Measurements from ENCODE around the gene SPCS1.
A peak's percentile ranks its signal among the peaks of the same experiment; 100 is the strongest.
"Not testable (repeated sequence)": the region's sequence is repeated elsewhere in the genome, so short reads cannot be mapped to it uniquely, and the experiment has no call there.

SPCS1 gene

GRCh38 chr3:52705688-52706686 is at the start of gene SPCS1, which contains the start of gene GLT8D1:
Gene SPCS1, plus strand, starts transcription at chr3:52706106. Its CDS starts 141 bp downstream, at chr3:52706247.
Gene GLT8D1, minus strand, starts transcription at chr3:52705791. Its CDS starts 5,331 bp downstream, at chr3:52700460.
- peak; percentile 90 for DNase-seq

GRCh38 chr3:52660046-52660445 is 45.9 kb upstream of the SPCS1 start:
- no peak for DNase-seq

GRCh38 chr3:52663098-52663497 is 42.8 kb upstream of the SPCS1 start:
- DNase-seq = no peak

- no peak for DNase-seq
These were observed 35.0 kb upstream of the SPCS1 start for GRCh38 chr3:52670621-52671521.

DNA sequence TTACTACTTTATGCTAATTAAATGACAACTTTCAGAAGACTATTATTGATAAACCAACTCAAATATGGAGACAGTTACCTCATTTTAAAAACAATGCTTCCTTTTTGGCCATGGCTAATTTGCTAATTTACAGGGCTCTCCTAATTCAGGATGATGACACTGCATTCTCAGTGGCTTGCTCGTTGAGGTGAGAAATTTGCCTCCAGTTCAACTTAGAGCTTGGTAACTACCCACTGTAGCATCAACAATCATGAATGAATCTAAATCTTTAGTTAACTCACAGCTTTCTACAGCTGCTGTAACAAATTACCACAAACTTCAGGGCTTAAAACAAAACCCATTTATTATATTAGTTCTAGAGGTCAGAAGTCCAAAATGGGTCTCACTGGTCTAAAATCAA is 34.2 kb upstream of the SPCS1 start:
- DNase-seq = no peak

GRCh38 chr3:52676201-52676600 is 29.7 kb upstream of the SPCS1 start:
- not testable (repeated sequence) for DNase-seq

GRCh38 chr3:52678265-52679198 is 27.4 kb upstream of the SPCS1 start:
- no peak for DNase-seq

- no peak for DNase-seq
These were observed 26.7 kb upstream of the SPCS1 start for GRCh38 chr3:52679199-52679538.

DNA sequence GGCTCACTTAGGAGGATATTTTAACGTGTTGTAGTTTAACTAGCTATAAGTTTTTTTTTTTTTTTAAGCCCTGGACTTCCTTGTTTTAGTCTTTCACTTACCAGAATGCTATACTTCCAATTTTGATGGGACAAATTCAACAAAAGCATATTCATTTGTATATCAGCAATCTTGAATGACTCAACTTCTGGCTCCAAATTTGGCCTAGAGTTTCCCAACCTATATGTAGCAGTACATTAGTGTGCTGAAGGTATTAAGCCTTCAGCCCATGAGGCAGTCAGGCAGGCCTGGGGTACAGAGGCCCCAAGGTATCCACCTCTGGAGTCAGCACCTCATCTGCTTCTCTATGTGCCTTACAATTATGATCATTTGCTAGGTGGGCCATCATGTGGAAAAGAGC is 26.1 kb upstream of the SPCS1 start:
- no peak for DNase-seq

DNA sequence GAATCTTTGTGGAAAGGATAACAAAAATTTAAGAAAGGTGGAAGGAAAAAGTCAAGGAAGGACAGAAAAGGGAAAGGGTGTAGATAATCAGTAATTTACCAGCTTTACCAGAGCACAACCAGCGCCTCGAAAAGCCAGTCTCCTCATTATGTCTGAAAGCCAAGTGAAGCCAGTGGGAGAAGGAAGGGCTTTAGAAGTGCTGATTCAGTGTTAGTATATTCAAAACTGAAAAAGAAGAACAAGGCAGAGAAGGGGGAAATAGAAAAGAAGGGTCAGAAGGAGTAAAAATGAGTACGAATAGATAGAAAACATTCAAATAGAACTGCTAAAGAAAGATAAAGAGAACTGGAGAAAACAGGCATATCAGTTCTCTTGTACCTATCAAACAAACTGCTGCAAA is 24.3 kb upstream of the SPCS1 start:
- no peak for DNase-seq

- DNase-seq = peak; percentile 37
These were observed 23.9 kb upstream of the SPCS1 start for GRCh38 chr3:52682016-52682415.

DNA sequence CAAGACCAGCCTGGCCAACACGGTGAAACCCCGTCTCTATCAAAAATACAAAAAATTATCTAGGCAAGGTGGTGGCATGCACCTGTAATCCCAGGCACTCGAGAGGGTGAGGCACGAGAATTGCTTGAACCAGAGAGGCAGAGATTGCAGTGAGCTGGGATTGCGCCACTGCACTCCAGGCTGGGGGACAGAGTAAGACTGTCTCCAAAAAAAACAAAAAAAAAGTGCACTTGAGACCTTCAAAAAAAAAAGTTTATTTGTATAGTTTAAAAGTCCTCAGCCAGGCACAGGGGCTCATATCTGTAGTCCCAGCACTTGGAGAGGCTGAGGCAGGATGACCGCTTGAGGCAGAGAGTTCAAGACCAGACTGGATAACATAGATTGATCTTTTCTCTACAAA is 22.3 kb upstream of the SPCS1 start:
- DNase-seq = no peak

GRCh38 chr3:52684184-52684583 is 21.7 kb upstream of the SPCS1 start:
- no peak for DNase-seq

DNA sequence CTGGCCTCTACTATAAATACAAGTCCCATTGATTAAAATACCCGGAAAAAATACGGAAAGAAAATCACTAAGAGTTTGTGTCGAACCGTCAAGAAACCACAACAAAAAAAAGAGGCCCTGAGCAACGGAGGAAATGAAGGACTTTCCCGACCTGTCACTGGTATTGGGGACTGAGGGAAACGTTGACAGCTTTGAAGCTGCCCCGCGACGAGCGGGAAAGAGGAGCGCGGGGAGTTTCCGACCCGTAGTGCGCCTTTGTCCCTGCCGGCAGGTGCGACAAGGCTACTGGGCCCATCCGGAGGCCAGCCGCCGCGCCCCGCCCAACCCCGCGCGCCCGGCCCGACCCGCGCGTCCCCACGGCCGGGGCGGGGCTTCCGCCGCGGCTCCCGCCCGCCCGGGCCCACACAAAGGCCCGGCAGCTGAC is 20.6 kb upstream of the SPCS1 start:
- DNase-seq = peak; percentile 87

DNA sequence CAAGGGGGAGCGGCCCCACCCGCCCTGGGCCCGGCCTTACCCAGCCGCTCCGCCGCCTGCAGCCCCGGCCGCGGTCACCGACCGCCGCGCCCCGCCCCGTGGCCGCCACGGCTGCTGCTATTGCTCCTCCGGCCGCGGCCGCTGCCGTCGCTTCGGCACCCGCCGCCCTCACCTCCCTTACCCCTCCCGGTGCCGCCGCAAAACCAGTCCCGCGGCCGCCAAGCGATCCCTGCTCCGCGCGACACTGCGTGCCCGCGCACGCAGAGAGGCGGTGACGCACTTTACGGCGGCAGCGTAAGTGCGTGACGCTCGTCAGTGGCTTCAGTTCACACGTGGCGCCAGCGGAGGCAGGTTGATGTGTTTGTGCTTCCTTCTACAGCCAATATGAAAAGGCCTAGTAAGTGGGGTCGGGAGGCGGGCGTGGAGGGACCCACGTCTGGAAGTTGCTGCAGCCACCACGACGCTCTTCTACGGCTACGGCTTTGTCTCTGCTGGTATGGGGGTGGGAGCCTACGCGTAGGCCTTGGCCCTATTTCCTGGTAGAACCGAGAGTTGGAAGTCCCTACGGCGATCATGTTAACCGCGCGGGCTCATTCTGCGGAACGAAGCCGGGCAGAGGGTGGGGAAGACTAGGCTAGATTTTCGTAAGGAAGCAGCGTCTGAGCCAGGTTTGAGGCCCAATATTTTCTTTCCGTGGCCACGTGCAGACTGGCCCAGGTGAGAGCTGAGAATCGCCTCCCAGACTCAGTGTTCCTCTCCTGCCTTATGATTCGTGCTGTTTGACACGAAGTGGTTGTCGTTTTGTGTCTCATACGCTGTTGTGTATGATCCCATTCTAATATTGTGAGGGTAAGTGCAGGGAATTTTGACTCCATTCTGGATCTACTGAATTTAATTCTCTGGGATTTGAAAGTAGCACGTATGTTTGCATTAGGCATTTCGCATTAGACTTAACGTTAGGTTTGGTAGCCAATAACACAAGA is 19.9 kb upstream of the SPCS1 start, which contains the start of the genes GNL3 and PBRM1:
Gene GNL3, plus strand, starts transcription at position 324 of the 983 bp plus-strand sequence. Its CDS starts 61 bp downstream, at position 385.
Gene PBRM1, minus strand, starts transcription at position 205 of the 983 bp plus-strand sequence.
- DNase-seq = peak; percentile 94

- DNase-seq = no peak
These were observed 17.6 kb upstream of the SPCS1 start for GRCh38 chr3:52688266-52688665.

DNA sequence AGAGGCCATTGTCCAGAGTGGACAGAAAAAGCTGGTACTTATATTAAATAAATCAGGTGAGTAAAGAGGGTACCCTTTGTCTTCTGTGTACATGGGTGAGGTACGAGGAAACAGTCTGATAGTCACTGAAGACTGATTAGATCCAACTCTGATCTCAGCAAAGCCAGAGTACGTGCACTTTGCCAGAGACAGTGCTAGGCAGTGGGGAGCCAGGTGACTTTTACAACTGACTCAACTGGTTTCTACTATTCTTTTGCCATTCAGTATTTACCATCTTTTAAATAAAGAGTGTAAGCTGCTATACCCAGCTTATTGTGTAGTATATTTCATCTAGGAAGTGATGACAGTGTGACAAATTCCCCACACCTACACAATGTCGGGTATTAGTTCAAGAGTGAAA is 16.8 kb upstream of the SPCS1 start:
- no peak for DNase-seq

- DNase-seq = no peak
These were observed 15.3 kb upstream of the SPCS1 start for GRCh38 chr3:52690560-52690959.

- no peak for DNase-seq
These were observed 12.8 kb upstream of the SPCS1 start for GRCh38 chr3:52693071-52693470.

GRCh38 chr3:52694528-52695189 is 11.2 kb upstream of the SPCS1 start:
- DNase-seq = no peak

Measured in NCI-H82 (cell line).